Hepatocyte (in vitro differentiated cells): ENCODE results near the gene PTPRT. TPM values are rescaled to one million over a fixed set of nuclear protein-coding genes. Genes with fewer than 3 reads are reported as not detected.

Source experiments
- DNase-seq: peaks from one replicate; pipeline ENCODE4 v3.0.0-alpha.2; 2016; ENCODE audit warnings: low spot score
- H2AFZ ChIP-seq: fragments of 200-600 bp; sonication (generic); 2 replicates; pipeline ENCODE4 v1.6.0; 2016; ENCODE audit warnings: antibody characterized with exemption, mild to moderate bottlenecking
- H3K27ac ChIP-seq: fragments of 200-600 bp; sonication (generic); 2 replicates; pipeline ENCODE4 v1.5.1; 2016; ENCODE audit warnings: mild to moderate bottlenecking
- H3K27me3 ChIP-seq: fragments of 200-600 bp; sonication (generic); 2 replicates; pipeline ENCODE4 v1.6.1; 2016
- H3K36me3 ChIP-seq: fragments of 200-600 bp; sonication (generic); replicated peaks from 2 replicates; pipeline ENCODE4 v1.5.1; 2016; ENCODE audit warnings: low read depth; ENCODE audit not compliant: insufficient read depth
- H3K4me1 ChIP-seq: fragments of 200-600 bp; sonication (generic); 2 replicates; pipeline ENCODE4 v1.5.1; 2016; ENCODE audit warnings: mild to moderate bottlenecking, moderate library complexity; ENCODE audit not compliant: insufficient read depth
- H3K4me2 ChIP-seq: fragments of 200-600 bp; sonication (generic); 2 replicates; pipeline ENCODE4 v1.6.0; 2016
- H3K4me3 ChIP-seq: fragments of 200-600 bp; sonication (generic); 2 replicates; pipeline ENCODE4 v1.5.1; 2016; ENCODE audit warnings: mild to moderate bottlenecking
- H3K79me2 ChIP-seq: fragments of 200-600 bp; sonication (generic); 2 replicates; pipeline ENCODE4 v1.6.0; 2017; ENCODE audit warnings: mild to moderate bottlenecking
- H3K9me2 ChIP-seq: fragments of 200-600 bp; sonication (generic); replicated peaks from 2 replicates; pipeline ENCODE4 v1.6.0; 2017; ENCODE audit warnings: mild to moderate bottlenecking; ENCODE audit not compliant: insufficient read depth
- H3K9me3 ChIP-seq: fragments of 200-600 bp; sonication (generic); 2 replicates; pipeline ENCODE4 v1.5.1; 2016; ENCODE audit warnings: low read depth, mild to moderate bottlenecking
- H4K20me1 ChIP-seq: fragments of 200-600 bp; sonication (generic); 2 replicates; pipeline ENCODE4 v1.6.0; 2016; ENCODE audit warnings: mild to moderate bottlenecking; ENCODE audit not compliant: insufficient read depth, poor library complexity, severe bottlenecking
- EZH2 ChIP-seq: fragments of 200-600 bp; sonication (generic); IDR thresholded peaks from 2 replicates; pipeline ENCODE4 v1.6.1; 2016; ENCODE audit warnings: antibody characterized with exemption, mild to moderate bottlenecking, borderline replicate concordance
- EZH2phosphoT487 ChIP-seq: fragments of 200-600 bp; sonication (generic); IDR thresholded peaks from one replicate; pipeline ENCODE4 v1.6.1; 2018; ENCODE audit warnings: antibody characterized with exemption, mild to moderate bottlenecking, low read depth, moderate library complexity; ENCODE audit not compliant: unreplicated experiment, severe bottlenecking
- WGBS: methylation state at CpG from one replicate; pipeline ENCODE4 v1.1.6; 2016; ENCODE audit warnings: low lambda C conversion rate; ENCODE audit errors: missing lambda C conversion rate; 5-methylcytosine and 5-hydroxymethylcytosine counted together
- polyA plus RNA-seq: library from polyadenylated mRNA; unstranded; fragments of >200 nt; fragmentation: Nextera tagmentation; extraction: Ambion mirVana; gene quantifications from 2 replicates; pipeline ENCODE4 v1.2.1, GENCODE V29; 2016
- total RNA-seq: library from RNA; depleted of rRNA; stranded (reverse); fragments of >200 nt; gene quantifications from 2 replicates; pipeline ENCODE4 v1.2.3, GENCODE V29; 2014
- TF ChIP-seq, protein P1 (sequence below): fragments of 200-600 bp; sonication (generic); IDR thresholded peaks from 2 replicates; pipeline ENCODE4 v1.5.1; 2016; ENCODE audit warnings: antibody characterized with exemption, mild to moderate bottlenecking; ENCODE audit not compliant: poor library complexity

The PTPRT gene
- total and polyA plus RNA-seq, 2 experiments from 2014 or later, result 0.47 to 0.83 TPM

DNA sequence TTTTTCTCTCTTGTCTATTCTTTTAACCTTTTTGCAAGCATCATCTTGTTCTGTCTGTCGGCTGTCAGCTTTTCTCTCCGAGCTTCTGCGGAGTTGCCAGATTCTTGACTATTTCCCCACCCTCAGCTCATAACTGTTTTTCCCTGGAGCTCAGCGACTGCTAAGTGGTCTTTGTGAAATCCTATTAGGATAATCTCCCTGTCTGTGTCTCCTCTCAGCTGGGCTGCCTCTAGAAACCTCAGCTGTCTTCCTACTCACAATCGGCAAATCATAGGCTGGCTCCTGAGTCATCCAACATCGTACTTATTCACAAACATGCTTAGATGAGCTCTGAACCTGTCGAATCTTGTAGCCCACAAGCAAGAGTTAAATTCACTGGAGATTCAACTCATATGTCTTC, 332.3 kb downstream of the PTPRT start:
- H3K27me3 ChIP-seq, result no peaks in the 10 kb centered on the region
- H3K9me2 ChIP-seq, result no peaks in the 10 kb centered on the region
- no peak overlapping the region for H3K4me3 ChIP-seq
- WGBS, result 57% methylated on average over 7 of the region's 7 CpGs
- no peaks in the 10 kb centered on the region for H3K79me2 ChIP-seq
- no peaks in the 10 kb centered on the region for H3K36me3 ChIP-seq
- no peaks in the 10 kb centered on the region for H4K20me1 ChIP-seq
- no peaks in the 10 kb centered on the region for H3K9me3 ChIP-seq
- DNase-seq, result no peak
- no peak overlapping the region for H2AFZ ChIP-seq
- TF ChIP-seq EZH2phosphoT487 (no peak), EZH2 (no peak)
- TF ChIP-seq, protein P1, sequence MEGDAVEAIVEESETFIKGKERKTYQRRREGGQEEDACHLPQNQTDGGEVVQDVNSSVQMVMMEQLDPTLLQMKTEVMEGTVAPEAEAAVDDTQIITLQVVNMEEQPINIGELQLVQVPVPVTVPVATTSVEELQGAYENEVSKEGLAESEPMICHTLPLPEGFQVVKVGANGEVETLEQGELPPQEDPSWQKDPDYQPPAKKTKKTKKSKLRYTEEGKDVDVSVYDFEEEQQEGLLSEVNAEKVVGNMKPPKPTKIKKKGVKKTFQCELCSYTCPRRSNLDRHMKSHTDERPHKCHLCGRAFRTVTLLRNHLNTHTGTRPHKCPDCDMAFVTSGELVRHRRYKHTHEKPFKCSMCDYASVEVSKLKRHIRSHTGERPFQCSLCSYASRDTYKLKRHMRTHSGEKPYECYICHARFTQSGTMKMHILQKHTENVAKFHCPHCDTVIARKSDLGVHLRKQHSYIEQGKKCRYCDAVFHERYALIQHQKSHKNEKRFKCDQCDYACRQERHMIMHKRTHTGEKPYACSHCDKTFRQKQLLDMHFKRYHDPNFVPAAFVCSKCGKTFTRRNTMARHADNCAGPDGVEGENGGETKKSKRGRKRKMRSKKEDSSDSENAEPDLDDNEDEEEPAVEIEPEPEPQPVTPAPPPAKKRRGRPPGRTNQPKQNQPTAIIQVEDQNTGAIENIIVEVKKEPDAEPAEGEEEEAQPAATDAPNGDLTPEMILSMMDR, result no peak
- H3K27ac ChIP-seq, result no peak overlapping the region
- no peaks in the 10 kb centered on the region for H3K4me1 ChIP-seq
- H3K4me2 ChIP-seq, result no peak overlapping the region

GRCh38 chr20:42855896-42856295, 333.8 kb downstream of the PTPRT start:
- no peaks in the 10 kb centered on the region for H3K9me3 ChIP-seq
- TF ChIP-seq, protein P1, result no peak
- no peak for TF ChIP-seq EZH2
- TF ChIP-seq EZH2phosphoT487, result no peak

DNA sequence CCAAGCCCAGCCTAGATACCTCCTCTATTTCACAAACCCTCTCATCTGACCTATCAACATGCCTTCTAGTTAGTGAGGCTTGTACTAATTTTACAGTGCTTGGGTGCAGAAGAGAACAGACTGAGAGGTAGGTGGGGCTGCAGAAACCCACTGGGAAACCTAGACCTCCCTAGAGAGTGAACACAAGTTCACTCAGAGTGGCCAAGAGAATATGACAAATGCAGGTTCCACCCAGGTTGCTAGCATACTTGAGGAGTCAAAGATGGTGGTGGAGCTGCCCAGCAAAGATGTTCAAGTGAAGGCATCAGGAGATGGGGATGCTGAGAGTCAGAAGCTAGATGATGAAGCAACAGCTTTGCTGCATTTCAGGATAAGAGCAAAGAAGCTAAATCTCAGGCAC, 337.0 kb downstream of the PTPRT start:
- no peak overlapping the region for H3K4me2 ChIP-seq
- H3K9me2 ChIP-seq, result no peaks in the 10 kb centered on the region
- H3K9me3 ChIP-seq, result no peaks in the 10 kb centered on the region
- H3K4me1 ChIP-seq, result no peaks in the 10 kb centered on the region
- H3K27me3 ChIP-seq, result no peaks in the 10 kb centered on the region
- H4K20me1 ChIP-seq, result no peaks in the 10 kb centered on the region
- H3K36me3 ChIP-seq, result no peaks in the 10 kb centered on the region
- no peak overlapping the region for H2AFZ ChIP-seq
- no peak overlapping the region for H3K4me3 ChIP-seq
- TF ChIP-seq, protein P1, result no peak
- H3K79me2 ChIP-seq, result no peaks in the 10 kb centered on the region
- H3K27ac ChIP-seq, result no peak overlapping the region
- DNase-seq, result no peak

More at GRCh38 chr20:42855896-42856295, 333.8 kb downstream of the PTPRT start:
- no peak overlapping the region for H3K4me2 ChIP-seq
- no peaks in the 10 kb centered on the region for H3K4me1 ChIP-seq
- no peak overlapping the region for H3K4me3 ChIP-seq
- WGBS, result 43% methylated on average over 1 of the region's 1 CpG
- no peaks in the 10 kb centered on the region for H3K9me2 ChIP-seq
- H2AFZ ChIP-seq, result no peak overlapping the region
- no peak for DNase-seq
- no peak overlapping the region for H3K27ac ChIP-seq
- H3K27me3 ChIP-seq, result no peaks in the 10 kb centered on the region
- no peaks in the 10 kb centered on the region for H3K79me2 ChIP-seq
- no peaks in the 10 kb centered on the region for H4K20me1 ChIP-seq
- no peaks in the 10 kb centered on the region for H3K36me3 ChIP-seq

DNA sequence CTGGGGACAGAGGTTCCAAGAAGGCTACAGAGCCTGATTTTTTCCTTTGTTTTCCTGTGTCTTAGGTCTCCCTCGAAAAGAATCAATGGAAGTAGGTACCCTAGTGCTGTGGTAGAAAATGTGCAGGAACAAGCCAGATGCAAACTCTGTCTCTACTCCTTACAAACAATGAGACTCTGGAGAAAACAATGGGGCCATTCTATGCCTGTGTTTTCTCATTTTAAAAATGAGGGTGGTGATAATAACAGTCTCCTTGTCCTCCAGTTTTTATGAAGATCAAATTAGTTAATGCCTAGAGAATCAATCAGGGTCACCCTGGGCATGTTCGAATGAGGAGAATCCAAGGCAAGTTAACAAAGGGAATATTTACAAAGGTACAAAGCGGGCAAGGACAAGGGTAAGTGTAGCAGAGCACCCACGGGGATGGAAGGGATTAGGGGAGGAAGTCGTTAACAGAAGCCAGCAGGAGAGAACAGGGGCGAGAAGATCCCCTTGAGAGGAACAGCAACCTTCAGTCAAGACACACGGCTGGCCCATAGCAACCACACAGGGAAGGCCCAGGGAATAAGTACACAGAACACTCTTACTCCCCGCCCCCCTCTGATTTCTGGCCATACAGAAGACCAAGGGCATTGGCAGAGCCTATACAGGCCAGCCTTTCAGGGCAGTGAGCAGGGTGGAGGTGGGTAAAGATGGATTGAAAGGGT, 342.8 kb downstream of the PTPRT start:
- Histone ChIP-seq H3K4me1 (no peaks in the 10 kb centered on the region), H3K9me3 (no peaks in the 10 kb centered on the region), H3K4me3 (no peak overlapping the region), H3K79me2 (no peaks in the 10 kb centered on the region), H3K27me3 (no peaks in the 10 kb centered on the region), H4K20me1 (no peaks in the 10 kb centered on the region), H3K9me2 (no peaks in the 10 kb centered on the region), H3K4me2 (no peak overlapping the region), H3K27ac (no peak overlapping the region), H3K36me3 (no peaks in the 10 kb centered on the region), H2AFZ (no peak overlapping the region)
- TF ChIP-seq, protein P1, result no peak
- TF ChIP-seq EZH2phosphoT487, result no peak
- TF ChIP-seq EZH2, result no peak
- 62% methylated on average over 8 of the region's 8 CpGs for WGBS
- DNase-seq, result no peak
